Activated CD4-positive, alpha-beta memory T cell treated with anti-CD3 and anti-CD28 coated beads for 36 hours (primary cell): ENCODE data around the gene UBE3C. TPM values are rescaled to one million over a fixed set of nuclear protein-coding genes. Genes with fewer than 3 reads are reported as not detected.

ENCODE experiments used
- CTCF ChIA-PET: fragments of 350-600 bp; sonication (Branson Sonifier 250); formaldehyde crosslinking; loops from one replicate; lab custom pipeline; 2021; ENCODE audit warnings: antibody characterized with exemption, inconsistent platforms; lab: Charles Lee
- POLR2A ChIA-PET: fragments of 350-600 bp; sonication (Branson Sonifier 250); formaldehyde crosslinking; loops from one replicate; lab custom pipeline; 2021; ENCODE audit warnings: antibody characterized with exemption; lab: Charles Lee
- DNase-seq: peaks from one replicate; pipeline ENCODE4 v3.0.0-alpha.2; 2020
- H3K27ac Mint-ChIP-seq: one replicate; pipeline ENCODE4 v1.8.0; 2021; ENCODE audit warnings: mixed read lengths
- H3K27me3 Mint-ChIP-seq: one replicate; pipeline ENCODE4 v1.8.0; 2021; ENCODE audit warnings: mixed read lengths
- H3K36me3 Mint-ChIP-seq: one replicate; pipeline ENCODE4 v1.8.0; 2021; ENCODE audit warnings: mixed read lengths
- H3K4me1 Mint-ChIP-seq: one replicate; pipeline ENCODE4 v1.8.0; 2021; ENCODE audit warnings: low read depth, mixed read lengths
- H3K4me3 Mint-ChIP-seq: one replicate; pipeline ENCODE4 v1.8.0; 2021; ENCODE audit warnings: mild to moderate bottlenecking, mixed read lengths
- H3K9me3 Mint-ChIP-seq: one replicate; pipeline ENCODE4 v1.8.0; 2021; ENCODE audit warnings: mixed read lengths
- intact Hi-C: fragments of 100-400 bp; cut with micrococcal nuclease; formaldehyde crosslinking; loops from one replicate; pipeline ENCODE4 v1.15.1; 2023
- total RNA-seq, 2 experiments: library from RNA; stranded (reverse); gene quantifications; one replicate each; pipeline ENCODE4 v1.2.3, GENCODE V29; 2021

Gene UBE3C
- total RNA-seq, 2 experiments from 2014 or later, result 59.8 to 59.9 TPM

GRCh38 chr7:157192861-157193260 is 54.1 kb downstream of the UBE3C start:
- intact Hi-C loops, result no loop called here
- DNase-seq, result no peak
- no peak overlapping the region for H3K4me3 Mint-ChIP-seq
- POLR2A ChIA-PET, result no interaction called here
- no peaks in the 10 kb centered on the region for H3K4me1 Mint-ChIP-seq
- H3K27ac Mint-ChIP-seq, result no peak overlapping the region
- CTCF ChIA-PET, result no interaction called here
- H3K27me3 Mint-ChIP-seq, result no peaks in the 10 kb centered on the region
- peaks cover 46% of the 10 kb centered on the region for H3K36me3 Mint-ChIP-seq
- H3K9me3 Mint-ChIP-seq, result no peaks in the 10 kb centered on the region

- intact Hi-C loops, result no loop called here
- H3K4me3 Mint-ChIP-seq, result no peak overlapping the region
- no peak for DNase-seq
- peaks cover 47% of the 10 kb centered on the region for H3K36me3 Mint-ChIP-seq
- H3K27ac Mint-ChIP-seq, result no peak overlapping the region
- ChIA-PET POLR2A (no interaction called here), CTCF (no interaction called here)
- H3K4me1 Mint-ChIP-seq, result no peaks in the 10 kb centered on the region
- no peaks in the 10 kb centered on the region for H3K9me3 Mint-ChIP-seq
- H3K27me3 Mint-ChIP-seq, result no peaks in the 10 kb centered on the region
Observed at GRCh38 chr7:157193274-157193673, 54.5 kb downstream of the UBE3C start.

- ChIA-PET POLR2A (no interaction called here), CTCF (no interaction called here)
- intact Hi-C loops, result no loop called here
- Mint-ChIP-seq H3K4me1 (no peaks in the 10 kb centered on the region), H3K27ac (no peak overlapping the region), H3K27me3 (no peaks in the 10 kb centered on the region), H3K36me3 (peaks cover 44% of the 10 kb centered on the region), H3K9me3 (no peaks in the 10 kb centered on the region), H3K4me3 (no peak overlapping the region)
- DNase-seq, result no peak
Observed at GRCh38 chr7:157194948-157195347, 56.2 kb downstream of the UBE3C start.

- no peaks in the 10 kb centered on the region for H3K27me3 Mint-ChIP-seq
- no peak for DNase-seq
- H3K9me3 Mint-ChIP-seq, result no peaks in the 10 kb centered on the region
- intact Hi-C loops, result no loop called here
- ChIA-PET CTCF (no interaction called here), POLR2A (no interaction called here)
- no peaks in the 10 kb centered on the region for H3K4me1 Mint-ChIP-seq
- no peak overlapping the region for H3K27ac Mint-ChIP-seq
- no peak overlapping the region for H3K4me3 Mint-ChIP-seq
- peaks cover 44% of the 10 kb centered on the region for H3K36me3 Mint-ChIP-seq
Observed at GRCh38 chr7:157195868-157196267, 57.1 kb downstream of the UBE3C start.

- CTCF ChIA-PET, result no interaction called here
Observed at GRCh38 chr7:157204134-157204533, 65.4 kb downstream of the UBE3C start.

GRCh38 chr7:157205438-157205837 is 66.7 kb downstream of the UBE3C start:
- ChIA-PET POLR2A (no interaction called here), CTCF (no interaction called here)
- Mint-ChIP-seq H3K9me3 (no peaks in the 10 kb centered on the region), H3K4me3 (no peak overlapping the region), H3K4me1 (no peaks in the 10 kb centered on the region), H3K27me3 (no peaks in the 10 kb centered on the region), H3K36me3 (peaks cover 27% of the 10 kb centered on the region), H3K27ac (no peak overlapping the region)
- no peak for DNase-seq
- intact Hi-C loops, result no loop called here

More at GRCh38 chr7:157204134-157204533, 65.4 kb downstream of the UBE3C start:
- Mint-ChIP-seq H3K36me3 (peaks cover 28% of the 10 kb centered on the region), H3K27me3 (no peaks in the 10 kb centered on the region), H3K9me3 (no peaks in the 10 kb centered on the region), H3K4me3 (no peak overlapping the region), H3K27ac (no peak overlapping the region), H3K4me1 (no peaks in the 10 kb centered on the region)
- POLR2A ChIA-PET, result no interaction called here
- no peak for DNase-seq
- intact Hi-C loops, result no loop called here

- H3K4me3 Mint-ChIP-seq, result no peak overlapping the region
- no peaks in the 10 kb centered on the region for H3K4me1 Mint-ChIP-seq
- intact Hi-C loops, result no loop called here
- H3K36me3 Mint-ChIP-seq, result peaks cover 19% of the 10 kb centered on the region
- H3K9me3 Mint-ChIP-seq, result no peaks in the 10 kb centered on the region
- CTCF ChIA-PET, result no interaction called here
- no peak for DNase-seq
- no peak overlapping the region for H3K27ac Mint-ChIP-seq
- POLR2A ChIA-PET, result interaction anchor here (0.7 kb wide), 1 partner anchor 78 kb away, joined by 3 read pairs; no protein-coding TSS in a partner anchor
- no peaks in the 10 kb centered on the region for H3K27me3 Mint-ChIP-seq
Observed at GRCh38 chr7:157208571-157209413, 70.1 kb downstream of the UBE3C start.

GRCh38 chr7:157210682-157211081 is 72.0 kb downstream of the UBE3C start:
- POLR2A ChIA-PET, result no interaction called here
- no peak overlapping the region for H3K4me3 Mint-ChIP-seq
- H3K9me3 Mint-ChIP-seq, result no peaks in the 10 kb centered on the region
- H3K27me3 Mint-ChIP-seq, result no peaks in the 10 kb centered on the region
- no peak overlapping the region for H3K27ac Mint-ChIP-seq
- intact Hi-C loops, result no loop called here
- peaks cover 14% of the 10 kb centered on the region for H3K36me3 Mint-ChIP-seq
- no peak for DNase-seq
- CTCF ChIA-PET, result interaction anchor here (1.1 kb wide), 1 partner anchor 19 kb away, joined by 3 read pairs; no protein-coding TSS in a partner anchor
- no peaks in the 10 kb centered on the region for H3K4me1 Mint-ChIP-seq

- Mint-ChIP-seq H3K27ac (no peak overlapping the region), H3K27me3 (no peaks in the 10 kb centered on the region), H3K4me1 (no peaks in the 10 kb centered on the region), H3K9me3 (no peaks in the 10 kb centered on the region), H3K36me3 (peaks cover 19% of the 10 kb centered on the region), H3K4me3 (no peak overlapping the region)
- CTCF ChIA-PET, result interaction anchor here (1.0 to 1.1 kb wide), 2 partner anchors 20 to 63 kb away, joined by 3 to 4 read pairs; no protein-coding TSS in a partner anchor
- POLR2A ChIA-PET, result no interaction called here
- intact Hi-C loops, result no loop called here
- no peak for DNase-seq
Observed at GRCh38 chr7:157211690-157212089, 73.0 kb downstream of the UBE3C start.

- no peaks in the 10 kb centered on the region for H3K4me1 Mint-ChIP-seq
- H3K27ac Mint-ChIP-seq, result no peak overlapping the region
- H3K9me3 Mint-ChIP-seq, result no peaks in the 10 kb centered on the region
- no peak overlapping the region for H3K4me3 Mint-ChIP-seq
- no peaks in the 10 kb centered on the region for H3K27me3 Mint-ChIP-seq
- no peak for DNase-seq
- intact Hi-C loops, result no loop called here
- CTCF ChIA-PET, result interaction anchor here (0.5 kb wide), 1 partner anchor 31 kb away, joined by 3 read pairs; no protein-coding TSS in a partner anchor
- H3K36me3 Mint-ChIP-seq, result peaks cover 27% of the 10 kb centered on the region
- POLR2A ChIA-PET, result no interaction called here
Observed at GRCh38 chr7:157219154-157219553, 80.4 kb downstream of the UBE3C start.

- no peak for DNase-seq
- H3K27me3 Mint-ChIP-seq, result no peaks in the 10 kb centered on the region
- CTCF ChIA-PET, result no interaction called here
- intact Hi-C loops, result no loop called here
- H3K4me1 Mint-ChIP-seq, result no peaks in the 10 kb centered on the region
- H3K9me3 Mint-ChIP-seq, result no peaks in the 10 kb centered on the region
- H3K4me3 Mint-ChIP-seq, result no peak overlapping the region
- H3K27ac Mint-ChIP-seq, result no peak overlapping the region
- POLR2A ChIA-PET, result no interaction called here
- peaks cover 37% of the 10 kb centered on the region for H3K36me3 Mint-ChIP-seq
Observed at GRCh38 chr7:157220916-157221569, 82.3 kb downstream of the UBE3C start.

- DNase-seq, result no peak
- Mint-ChIP-seq H3K4me3 (no peak overlapping the region), H3K4me1 (no peaks in the 10 kb centered on the region), H3K36me3 (peaks cover 32% of the 10 kb centered on the region), H3K27ac (no peak overlapping the region), H3K27me3 (no peaks in the 10 kb centered on the region), H3K9me3 (no peaks in the 10 kb centered on the region)
- ChIA-PET CTCF (interaction anchor here (1.0 to 1.3 kb wide), 2 partner anchors 51 to 53 kb away, joined by 3 read pairs; no protein-coding TSS in a partner anchor), POLR2A (interaction anchor here (0.6 kb wide), 1 partner anchor 66 kb away, joined by 3 read pairs; no protein-coding TSS in a partner anchor)
- intact Hi-C loops, result no loop called here
Observed at GRCh38 chr7:157222687-157223086, 84.0 kb downstream of the UBE3C start.
